GM23338 (cell line): ENCODE data around the gene B4GALNT1. TPM values are rescaled to one million over a fixed set of nuclear protein-coding genes. Genes with fewer than 3 reads are reported as not detected.

Experiments
- ATAC-seq: fragments of 200-7000 bp; cut with Tn5 transposase; 3 replicates; pipeline ENCODE4 v1.9.1; 2020
- DNase-seq: peaks from one replicate; pipeline ENCODE4 v3.0.0-alpha.2; 2015; ENCODE audit warnings: low spot score
- H2AFZ ChIP-seq: fragments of 200-600 bp; sonication (generic); 2 replicates; pipeline ENCODE4 v1.8.0; 2016; ENCODE audit warnings: antibody characterized with exemption, mild to moderate bottlenecking, moderate library complexity
- H3F3A ChIP-seq: fragments of 200-600 bp; sonication (generic); replicated peaks from 2 replicates; pipeline ENCODE4 v1.8.0; 2017; ENCODE audit warnings: antibody characterized with exemption, mixed run types, low read depth
- H3K27ac ChIP-seq: fragments of 200-600 bp; sonication (generic); 2 replicates; pipeline ENCODE4 v1.6.1; 2016; ENCODE audit warnings: low read depth
- H3K27me3 ChIP-seq: fragments of 200-600 bp; sonication (generic); 2 replicates; pipeline ENCODE4 v1.8.0; 2016; ENCODE audit warnings: mild to moderate bottlenecking, mixed run types, moderate library complexity; ENCODE audit not compliant: insufficient read depth
- H3K36me3 ChIP-seq: fragments of 200-600 bp; sonication (generic); 2 replicates; pipeline ENCODE4 v1.8.0; 2016; ENCODE audit warnings: mild to moderate bottlenecking; ENCODE audit not compliant: insufficient read depth
- H3K4me1 ChIP-seq: fragments of 200-600 bp; sonication (generic); 2 replicates; pipeline ENCODE4 v1.8.0; 2016; ENCODE audit warnings: mild to moderate bottlenecking, moderate library complexity; ENCODE audit not compliant: insufficient read depth
- H3K4me2 ChIP-seq: fragments of 200-600 bp; sonication (generic); 2 replicates; pipeline ENCODE4 v1.7.1; 2017; ENCODE audit warnings: mixed run types
- H3K4me3 ChIP-seq: fragments of 200-600 bp; sonication (generic); 2 replicates; pipeline ENCODE4 v1.6.1; 2016; ENCODE audit warnings: mixed run types
- H3K79me2 ChIP-seq: fragments of 200-600 bp; sonication (generic); replicated peaks from 2 replicates; pipeline ENCODE4 v1.8.0; 2017; ENCODE audit warnings: mild to moderate bottlenecking; ENCODE audit not compliant: insufficient read depth
- H3K9me2 ChIP-seq: fragments of 200-600 bp; sonication (generic); 2 replicates; pipeline ENCODE4 v1.8.0; 2017; ENCODE audit not compliant: insufficient read depth
- H4K20me1 ChIP-seq: fragments of 200-600 bp; sonication (generic); replicated peaks from 2 replicates; pipeline ENCODE4 v1.8.0; 2017; ENCODE audit warnings: mild to moderate bottlenecking; ENCODE audit not compliant: insufficient read depth
- H3K27ac Mint-ChIP-seq: 2 replicates; pipeline ENCODE4 v1.8.0; 2020; ENCODE audit warnings: inconsistent platforms, mild to moderate bottlenecking, moderate library complexity, mixed read lengths
- H3K27me3 Mint-ChIP-seq: 3 replicates; pipeline ENCODE4 v1.8.0; 2022; ENCODE audit warnings: low read depth, mild to moderate bottlenecking, moderate library complexity, mixed read lengths, inconsistent platforms; ENCODE audit not compliant: insufficient read depth, poor library complexity
- H3K36me3 Mint-ChIP-seq: 3 replicates; pipeline ENCODE4 v1.8.0; 2021; ENCODE audit warnings: low read depth, mild to moderate bottlenecking, inconsistent platforms, moderate library complexity, mixed read lengths
- H3K4me1 Mint-ChIP-seq: 3 replicates; pipeline ENCODE4 v1.8.0; 2020; ENCODE audit warnings: mild to moderate bottlenecking, inconsistent platforms, mixed read lengths
- H3K4me3 Mint-ChIP-seq: 3 replicates; pipeline ENCODE4 v1.8.0; 2021; ENCODE audit warnings: moderate library complexity, mild to moderate bottlenecking, inconsistent platforms, mixed read lengths
- H3K9me3 Mint-ChIP-seq: 3 replicates; pipeline ENCODE4 v1.8.0; 2020; ENCODE audit warnings: moderate library complexity, mild to moderate bottlenecking, inconsistent platforms, mixed read lengths
- EZH2 ChIP-seq: fragments of 200-600 bp; sonication (generic); IDR thresholded peaks from one replicate; pipeline ENCODE4 v1.8.0; 2017; ENCODE audit warnings: antibody characterized with exemption, mild to moderate bottlenecking, low read depth; ENCODE audit not compliant: unreplicated experiment
- JUNB ChIP-seq: IDR thresholded peaks from one replicate; pipeline ENCODE4 v1.6.1; 2016; ENCODE audit warnings: antibody characterized with exemption; ENCODE audit not compliant: unreplicated experiment
- NANOG ChIP-seq: IDR thresholded peaks from 2 replicates; pipeline ENCODE4 v1.6.1; 2016; ENCODE audit warnings: antibody characterized with exemption, borderline replicate concordance
- ZNF114 ChIP-seq: fragments of 250-450 bp; sonication (Bioruptor Pico); IDR thresholded peaks from 2 replicates; pipeline ENCODE4 v1.5.0; 2020; ENCODE audit warnings: mild to moderate bottlenecking, moderate library complexity
- ZNF331 ChIP-seq: fragments of 250-450 bp; sonication (Bioruptor Pico); IDR thresholded peaks from 2 replicates; pipeline ENCODE4 v1.5.0; 2020; ENCODE audit warnings: low read depth, mild to moderate bottlenecking, moderate library complexity
- ZNF462 ChIP-seq: fragments of 250-450 bp; sonication (Bioruptor Pico); IDR thresholded peaks from 2 replicates; pipeline ENCODE4 v1.5.0; 2020; ENCODE audit warnings: mild to moderate bottlenecking, moderate library complexity
- polyA plus RNA-seq: library from polyadenylated mRNA; unstranded; fragments of >200 nt; fragmentation: Nextera tagmentation; extraction: Ambion mirVana; gene quantifications from 2 replicates; pipeline ENCODE4 v1.2.1, GENCODE V29; 2016
- total RNA-seq: library from RNA; depleted of rRNA; stranded (reverse); fragments of >200 nt; shearing (Covaris generic); gene quantifications from 2 replicates; pipeline ENCODE4 v1.2.3, GENCODE V29; 2014

The B4GALNT1 gene
- total and polyA plus RNA-seq, 2 experiments from 2014 or later = 1.3 to 2.4 TPM

- TF ChIP-seq ZNF462 (CRISPR knock-in tag) = no peak
Measured at GRCh38 chr12:57623385-57623784, 9.6 kb downstream of the B4GALNT1 start (continued).

GRCh38 chr12:57622293-57623245, 10.4 kb downstream of the B4GALNT1 start:
- Histone ChIP-seq H3F3A (0 out of 2 replicates have a peak, but pooled peaks cover 13% of the 10 kb centered on the region), H2AFZ (no peak overlapping the region), H3K9me2 (no peaks in the 10 kb centered on the region), H3K27ac (no peak overlapping the region), H3K36me3 (no peaks in the 10 kb centered on the region; the same call in 1 of the 2 replicates), H3K27me3 (peaks cover 100% of the 10 kb centered on the region), H3K4me3 (no peak overlapping the region), H3K4me1 (peaks cover 24% of the 10 kb centered on the region), H3K4me2 (peak overlapping the region; percentile 87; the same call in 1 of the 2 replicates), H4K20me1 (peaks cover 8% of the 10 kb centered on the region), H3K79me2 (no peaks in the 10 kb centered on the region)
- no peak overlapping the region for H3K27ac Mint-ChIP-seq
- peaks cover 100% of the 10 kb centered on the region for H3K27me3 Mint-ChIP-seq
- TF ChIP-seq ZNF114 (no peak), ZNF331 (CRISPR knock-in tag) (no peak), JUNB (no peak), EZH2 (peak; percentile 11), NANOG (no peak)
- DNase-seq (no peak), ATAC-seq (no peak)
- peaks cover 31% of the 10 kb centered on the region for H3K4me1 Mint-ChIP-seq
- H3K36me3 Mint-ChIP-seq = peaks cover 2% of the 10 kb centered on the region; the same call in 1 of the 3 replicates
- no peaks in the 10 kb centered on the region for H3K9me3 Mint-ChIP-seq
- peak overlapping the region; percentile 71 for H3K4me3 Mint-ChIP-seq
